Left ventricle myocardium inferior (tissue), 1 donor: ENCODE measurements around the gene HERPUD1. TPM values are rescaled to one million over a fixed set of nuclear protein-coding genes. Genes with fewer than 3 reads are reported as not detected.
A peak's percentile ranks its signal among the peaks of the same experiment; 100 is the strongest.

Experiments
- DNase-seq: peaks from one replicate; pipeline ENCODE4 v3.0.0-alpha.2; 2020
- H3K27ac ChIP-seq: fragments of 200-600 bp; replicated peaks from 2 replicates; pipeline ENCODE4 v1.8.0; 2021
- H3K27me3 ChIP-seq: fragments of 200-600 bp; 2 replicates; pipeline ENCODE4 v1.8.0; 2021; ENCODE audit warnings: low read depth
- H3K36me3 ChIP-seq: fragments of 200-600 bp; 2 replicates; pipeline ENCODE4 v1.8.0; 2021
- H3K4me1 ChIP-seq: fragments of 200-600 bp; 2 replicates; pipeline ENCODE4 v1.8.0; 2021
- H3K4me3 ChIP-seq: fragments of 200-600 bp; 2 replicates; pipeline ENCODE4 v1.8.0; 2021; ENCODE audit warnings: mild to moderate bottlenecking, moderate library complexity
- H3K9me3 ChIP-seq: fragments of 200-600 bp; replicated peaks from 2 replicates; pipeline ENCODE4 v1.8.0; 2021
- intact Hi-C: fragments of 100-400 bp; cut with micrococcal nuclease; formaldehyde crosslinking; loops from one replicate; pipeline ENCODE4 v1.11.0; 2022
- total RNA-seq: library from RNA; stranded (reverse); fragmentation: NEBNext Ultra II Directional; extraction: Animal tissue kit (Norgen Biotek cat#: 25700); gene quantifications from one replicate; pipeline ENCODE4 v1.2.1, GENCODE V29; 2021
- TF ChIP-seq, protein P1 (sequence below): fragments of 200-600 bp; IDR thresholded peaks from 2 replicates; pipeline ENCODE4 v1.8.0; 2021; ENCODE audit warnings: antibody characterized with exemption, mild to moderate bottlenecking, borderline replicate concordance
- donor health status: DM: no; HTN: yes; CAD: no; lungs with severe emphysema.

The HERPUD1 gene
- total RNA-seq, 1 donor from 2014 or later: 119 TPM

DNA sequence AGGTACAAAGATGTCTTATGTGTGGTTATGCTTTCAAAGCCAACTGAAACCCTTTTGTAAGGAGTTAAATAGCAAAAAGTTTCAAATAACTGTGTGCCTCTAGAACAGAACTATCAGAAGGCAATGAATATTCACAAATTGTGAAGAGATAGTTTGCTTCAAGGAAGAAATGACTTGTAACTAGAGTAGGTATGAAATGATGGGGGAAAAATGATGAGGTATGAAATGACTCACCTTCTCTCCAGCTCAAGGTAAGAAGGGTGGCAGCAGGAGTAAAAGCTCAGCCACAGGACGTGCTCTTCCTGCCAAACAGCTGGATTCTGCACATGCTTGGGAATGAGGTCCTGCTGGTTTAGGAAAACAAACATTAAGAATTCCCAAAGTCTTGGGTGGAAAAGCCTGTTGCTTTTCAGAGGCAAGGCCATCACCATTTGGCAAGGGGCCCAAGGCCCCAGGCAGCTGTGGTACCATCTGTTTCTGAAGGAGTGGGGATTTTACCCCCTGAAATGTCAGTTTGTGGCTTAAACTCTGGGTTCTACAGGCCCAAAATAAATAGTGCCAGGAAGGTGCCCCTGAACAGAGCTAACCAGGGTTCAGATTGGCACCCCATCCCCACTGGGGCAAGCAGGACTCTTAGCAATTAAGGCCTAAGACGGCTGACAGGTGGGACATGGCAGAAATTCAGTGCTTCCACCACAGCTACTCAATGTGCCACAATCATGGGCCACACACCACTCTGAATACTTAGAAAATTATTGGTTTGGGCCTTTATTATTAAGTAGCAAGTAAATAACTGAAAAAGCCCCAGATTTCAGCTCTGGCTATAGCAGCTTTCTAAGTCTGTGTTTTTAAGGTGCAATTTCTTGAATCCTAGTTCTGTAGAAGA lies 13.3 kb downstream of the HERPUD1 start:
- Histone ChIP-seq H3K27ac (no peak overlapping the region), H3K4me3 (no peak overlapping the region), H3K9me3 (no peaks in the 10 kb centered on the region), H3K36me3 (peaks cover 61% of the 10 kb centered on the region), H3K27me3 (no peaks in the 10 kb centered on the region), H3K4me1 (peaks cover 9% of the 10 kb centered on the region)
- TF ChIP-seq, protein P1, sequence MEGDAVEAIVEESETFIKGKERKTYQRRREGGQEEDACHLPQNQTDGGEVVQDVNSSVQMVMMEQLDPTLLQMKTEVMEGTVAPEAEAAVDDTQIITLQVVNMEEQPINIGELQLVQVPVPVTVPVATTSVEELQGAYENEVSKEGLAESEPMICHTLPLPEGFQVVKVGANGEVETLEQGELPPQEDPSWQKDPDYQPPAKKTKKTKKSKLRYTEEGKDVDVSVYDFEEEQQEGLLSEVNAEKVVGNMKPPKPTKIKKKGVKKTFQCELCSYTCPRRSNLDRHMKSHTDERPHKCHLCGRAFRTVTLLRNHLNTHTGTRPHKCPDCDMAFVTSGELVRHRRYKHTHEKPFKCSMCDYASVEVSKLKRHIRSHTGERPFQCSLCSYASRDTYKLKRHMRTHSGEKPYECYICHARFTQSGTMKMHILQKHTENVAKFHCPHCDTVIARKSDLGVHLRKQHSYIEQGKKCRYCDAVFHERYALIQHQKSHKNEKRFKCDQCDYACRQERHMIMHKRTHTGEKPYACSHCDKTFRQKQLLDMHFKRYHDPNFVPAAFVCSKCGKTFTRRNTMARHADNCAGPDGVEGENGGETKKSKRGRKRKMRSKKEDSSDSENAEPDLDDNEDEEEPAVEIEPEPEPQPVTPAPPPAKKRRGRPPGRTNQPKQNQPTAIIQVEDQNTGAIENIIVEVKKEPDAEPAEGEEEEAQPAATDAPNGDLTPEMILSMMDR: no peak
- no peak for DNase-seq
- intact Hi-C loops: loop anchor here (10.0 kb wide), 1 partner anchor 80 kb away; the partner anchor contains the start of gene SLC12A3

DNA sequence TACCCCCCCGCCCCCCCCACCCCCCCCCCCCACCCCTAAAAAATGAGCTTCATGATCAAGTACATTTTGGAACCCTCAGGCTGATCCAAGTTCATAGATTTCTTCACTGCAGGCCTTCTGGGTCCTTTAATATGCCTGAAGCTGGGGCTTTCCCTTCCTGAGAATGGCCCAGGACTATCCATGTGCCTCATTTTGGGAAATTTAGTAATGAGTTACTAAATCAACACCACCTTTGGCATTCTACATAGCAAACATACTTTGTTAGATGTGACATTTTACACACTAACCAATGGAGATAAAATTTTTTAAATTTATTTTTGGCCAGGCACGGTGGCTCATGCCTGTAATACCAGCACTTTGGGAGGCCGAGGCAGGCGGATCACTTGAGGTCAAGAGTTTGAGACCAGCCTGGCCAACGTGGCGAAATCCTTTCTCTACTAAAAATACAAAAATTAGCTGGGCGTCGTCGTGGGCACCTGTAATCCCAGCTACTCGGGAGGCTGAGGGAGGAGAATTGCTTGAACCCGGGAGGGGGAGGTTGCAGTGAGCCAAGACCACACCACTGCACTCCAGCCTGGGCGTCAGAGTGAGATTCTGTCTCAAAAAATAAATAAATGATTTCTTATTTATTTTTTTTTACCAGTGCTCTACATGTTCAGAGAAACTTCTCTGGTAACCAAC lies 14.0 kb downstream of the HERPUD1 start:
- peak overlapping the region; percentile 13 for H3K27ac ChIP-seq
- peaks cover 9% of the 10 kb centered on the region for H3K4me1 ChIP-seq
- no peaks in the 10 kb centered on the region for H3K9me3 ChIP-seq
- peaks cover 53% of the 10 kb centered on the region for H3K36me3 ChIP-seq
- no peak for DNase-seq
- H3K27me3 ChIP-seq: no peaks in the 10 kb centered on the region
- TF ChIP-seq, protein P1: no peak
- intact Hi-C loops: loop anchor here (10.0 kb wide), 1 partner anchor 81 kb away; the partner anchor contains the start of gene SLC12A3
- no peak overlapping the region for H3K4me3 ChIP-seq

DNA sequence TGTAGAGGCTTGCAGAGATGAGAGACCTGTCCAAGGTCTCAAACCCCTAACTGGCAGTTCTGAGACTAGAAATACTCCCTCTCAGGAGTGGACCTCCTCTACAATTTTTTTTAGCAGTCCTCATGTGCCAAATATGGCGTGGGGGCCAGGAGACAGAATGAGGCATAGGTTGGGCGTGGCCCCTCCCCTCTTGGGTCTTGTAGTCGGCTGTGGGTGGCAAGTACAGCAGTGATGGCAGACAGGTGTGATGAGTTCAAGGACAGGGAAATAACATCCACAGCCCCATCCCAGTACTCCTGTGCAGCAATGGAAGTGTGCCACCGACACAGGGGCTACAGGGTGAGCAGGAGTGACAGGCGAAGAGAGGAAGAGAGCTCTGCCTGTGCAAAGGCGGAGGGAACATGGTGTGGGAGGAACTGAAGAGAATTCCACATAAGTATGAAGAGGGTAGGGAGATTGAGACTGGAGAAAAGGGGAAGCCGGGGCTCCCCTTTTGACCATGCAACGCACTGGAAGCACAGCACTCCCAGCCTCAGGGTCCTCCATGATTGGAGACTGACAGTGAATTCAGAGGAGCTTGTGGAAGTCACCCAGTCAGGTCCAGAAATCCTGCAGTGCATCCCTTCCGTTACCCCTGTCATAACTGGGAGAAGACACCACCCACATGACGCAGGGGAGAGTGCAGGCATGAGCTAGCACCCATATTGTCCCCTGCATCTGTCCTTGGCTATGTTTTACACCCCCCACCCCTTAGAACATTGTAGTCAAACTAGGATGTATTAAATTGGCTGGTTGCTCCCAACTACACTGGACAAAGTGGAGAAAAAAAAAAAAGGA lies 15.0 kb downstream of the HERPUD1 start:
- intact Hi-C loops: loop anchor here (10.0 kb wide), 1 partner anchor 82 kb away; the partner anchor contains the start of gene SLC12A3
- no peaks in the 10 kb centered on the region for H3K27me3 ChIP-seq
- peaks cover 43% of the 10 kb centered on the region for H3K36me3 ChIP-seq
- H3K9me3 ChIP-seq: no peaks in the 10 kb centered on the region
- TF ChIP-seq, protein P1: no peak
- H3K27ac ChIP-seq: peak overlapping the region; percentile 13
- peaks cover 9% of the 10 kb centered on the region for H3K4me1 ChIP-seq
- H3K4me3 ChIP-seq: no peak overlapping the region
- DNase-seq: no peak

DNA sequence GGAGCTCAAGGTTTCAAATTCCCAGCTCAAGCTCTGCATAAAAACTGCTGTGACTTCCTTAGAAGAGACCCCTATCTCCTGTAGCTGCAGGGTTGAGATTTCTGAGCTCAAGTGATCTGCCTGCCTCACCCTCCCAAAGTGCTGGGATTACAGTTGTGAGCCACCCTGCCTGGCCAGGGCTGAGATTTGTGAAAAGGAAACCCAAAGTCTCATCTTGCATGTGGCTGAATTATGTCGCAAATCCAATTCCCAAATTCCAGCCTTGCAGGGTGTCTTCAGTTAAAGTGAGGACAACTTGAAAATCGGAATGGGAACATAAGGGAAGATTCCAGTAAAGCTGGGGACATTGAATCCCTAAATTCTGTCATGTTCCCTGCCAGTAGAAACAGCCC lies 15.7 kb downstream of the HERPUD1 start:
- no peak overlapping the region for H3K4me3 ChIP-seq
- no peaks in the 10 kb centered on the region for H3K27me3 ChIP-seq
- H3K9me3 ChIP-seq: no peaks in the 10 kb centered on the region
- peaks cover 37% of the 10 kb centered on the region for H3K36me3 ChIP-seq
- peaks cover 9% of the 10 kb centered on the region for H3K4me1 ChIP-seq
- no peak for DNase-seq
- intact Hi-C loops: loop anchor here (10.0 kb wide), 1 partner anchor 83 kb away; the partner anchor contains the start of gene SLC12A3
- H3K27ac ChIP-seq: no peak overlapping the region
- TF ChIP-seq, protein P1: no peak

DNA sequence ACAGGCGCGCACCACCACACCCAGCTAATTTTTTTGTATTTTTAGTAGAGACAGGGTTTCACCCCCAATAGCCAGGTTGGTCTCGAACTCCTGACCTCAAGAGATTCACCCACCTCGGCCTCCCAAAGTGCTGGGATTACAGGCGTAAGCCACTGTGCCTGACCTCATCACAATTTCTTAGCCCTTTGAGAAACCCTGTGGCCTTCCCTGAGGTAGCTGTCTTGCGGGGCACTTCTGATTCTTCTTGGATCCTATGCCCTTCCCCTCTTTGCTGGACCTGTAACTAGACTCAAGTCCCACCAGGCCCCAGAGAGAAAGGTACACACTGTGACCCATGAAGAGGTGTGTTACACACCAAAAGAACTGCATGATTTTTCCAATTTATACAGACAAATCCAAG lies 16.3 kb downstream of the HERPUD1 start:
- intact Hi-C loops: loop anchor here (10.0 kb wide), 1 partner anchor 83 kb away; the partner anchor contains the start of gene SLC12A3
- peaks cover 31% of the 10 kb centered on the region for H3K36me3 ChIP-seq

More for the DNA sequence above, 16.3 kb downstream of the HERPUD1 start:
- no peaks in the 10 kb centered on the region for H3K9me3 ChIP-seq
- peaks cover 9% of the 10 kb centered on the region for H3K4me1 ChIP-seq
- H3K4me3 ChIP-seq: no peak overlapping the region
- TF ChIP-seq, protein P1: no peak
- H3K27me3 ChIP-seq: no peaks in the 10 kb centered on the region
- no peak overlapping the region for H3K27ac ChIP-seq
- no peak for DNase-seq
